Smooth muscle cell (in vitro differentiated cells): ENCODE results near the gene SLC15A4. TPM values are rescaled to one million over a fixed set of nuclear protein-coding genes. Genes with fewer than 3 reads are reported as not detected.

Experiments used
- DNase-seq: peaks from one replicate; lab custom pipeline; 2025; ENCODE audit not compliant: unreplicated experiment; lab: John Stamatoyannopoulos, UW
- H2AFZ ChIP-seq: fragments of 200-600 bp; sonication (generic); 2 replicates; pipeline ENCODE4 v1.6.0; 2016; ENCODE audit warnings: antibody characterized with exemption, low read depth, mild to moderate bottlenecking
- H3F3A ChIP-seq: fragments of 200-600 bp; sonication (generic); 2 replicates; pipeline ENCODE4 v1.6.0; 2017; ENCODE audit warnings: antibody characterized with exemption, low read depth
- H3K27ac ChIP-seq: fragments of 200-600 bp; sonication (generic); 2 replicates; pipeline ENCODE4 v1.5.1; 2016; ENCODE audit warnings: low read depth, mild to moderate bottlenecking
- H3K27me3 ChIP-seq: fragments of 200-600 bp; sonication (generic); 2 replicates; pipeline ENCODE4 v1.6.1; 2016; ENCODE audit warnings: low read depth, mild to moderate bottlenecking
- H3K36me3 ChIP-seq: fragments of 200-600 bp; sonication (generic); 2 replicates; pipeline ENCODE4 v1.5.1; 2016; ENCODE audit warnings: low read depth
- H3K4me1 ChIP-seq: fragments of 200-600 bp; sonication (generic); 2 replicates; pipeline ENCODE4 v1.5.1; 2016; ENCODE audit warnings: low read depth
- H3K4me2 ChIP-seq: fragments of 200-600 bp; sonication (generic); 2 replicates; pipeline ENCODE4 v1.6.0; 2016; ENCODE audit warnings: mild to moderate bottlenecking
- H3K4me3 ChIP-seq: fragments of 200-600 bp; sonication (generic); 2 replicates; pipeline ENCODE4 v1.5.1; 2016; ENCODE audit warnings: mild to moderate bottlenecking
- H3K79me2 ChIP-seq: fragments of 200-600 bp; sonication (generic); 2 replicates; pipeline ENCODE4 v1.6.0; 2016; ENCODE audit warnings: low read depth, mild to moderate bottlenecking
- H3K9ac ChIP-seq: fragments of 200-600 bp; sonication (generic); 2 replicates; pipeline ENCODE4 v1.6.0; 2016; ENCODE audit warnings: low read depth
- H3K9me3 ChIP-seq: fragments of 200-600 bp; sonication (generic); replicated peaks from 2 replicates; pipeline ENCODE4 v1.5.1; 2016; ENCODE audit warnings: low read depth
- H4K20me1 ChIP-seq: fragments of 200-600 bp; sonication (generic); 2 replicates; pipeline ENCODE4 v1.6.0; 2016; ENCODE audit warnings: low read depth
- WGBS: methylation state at CpG from one replicate; pipeline ENCODE4 v1.1.7; 2016; ENCODE audit warnings: low lambda C conversion rate; 5-methylcytosine and 5-hydroxymethylcytosine counted together
- polyA plus RNA-seq: library from polyadenylated mRNA; unstranded; fragments of >200 nt; fragmentation: Nextera tagmentation; extraction: Ambion mirVana; gene quantifications from 2 replicates; pipeline ENCODE4 v1.2.1, GENCODE V29; 2016
- total RNA-seq: library from RNA; depleted of rRNA; stranded (reverse); fragments of >200 nt; gene quantifications from 2 replicates; pipeline ENCODE4 v1.2.3, GENCODE V29; 2014
- TF ChIP-seq, protein P1 (sequence below): fragments of 200-600 bp; sonication (generic); IDR thresholded peaks from 2 replicates; pipeline ENCODE4 v1.5.1; 2017; ENCODE audit warnings: borderline replicate concordance, mild to moderate bottlenecking, antibody characterized with exemption; ENCODE audit not compliant: insufficient read depth, poor library complexity, severe bottlenecking

Gene SLC15A4
- total and polyA plus RNA-seq, 2 experiments from 2014 or later, result 35.0 to 37.3 TPM

DNA sequence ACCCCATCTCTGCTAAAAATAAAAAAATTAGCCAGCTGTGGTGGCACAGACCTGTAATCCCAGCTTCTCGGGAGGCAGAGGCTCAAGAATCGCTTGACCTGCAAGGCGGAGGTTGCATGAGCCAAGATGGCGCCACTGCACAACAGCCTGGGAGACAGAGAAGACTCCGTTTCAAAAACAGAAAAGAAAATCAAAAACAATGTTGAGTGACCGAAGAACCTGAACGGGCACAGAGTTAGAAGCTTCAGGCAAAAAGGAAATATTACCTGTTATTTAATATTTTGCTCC, 33.0 kb upstream of the SLC15A4 start:
- H3F3A ChIP-seq, result no peaks in the 10 kb centered on the region
- H3K4me1 ChIP-seq, result no peaks in the 10 kb centered on the region
- H3K36me3 ChIP-seq, result no peaks in the 10 kb centered on the region
- no peak overlapping the region for H2AFZ ChIP-seq
- no peaks in the 10 kb centered on the region for H3K9me3 ChIP-seq
- DNase-seq, result no peak
- H4K20me1 ChIP-seq, result no peaks in the 10 kb centered on the region
- 95% methylated on average over 7 of the region's 7 CpGs for WGBS
- TF ChIP-seq, protein P1, sequence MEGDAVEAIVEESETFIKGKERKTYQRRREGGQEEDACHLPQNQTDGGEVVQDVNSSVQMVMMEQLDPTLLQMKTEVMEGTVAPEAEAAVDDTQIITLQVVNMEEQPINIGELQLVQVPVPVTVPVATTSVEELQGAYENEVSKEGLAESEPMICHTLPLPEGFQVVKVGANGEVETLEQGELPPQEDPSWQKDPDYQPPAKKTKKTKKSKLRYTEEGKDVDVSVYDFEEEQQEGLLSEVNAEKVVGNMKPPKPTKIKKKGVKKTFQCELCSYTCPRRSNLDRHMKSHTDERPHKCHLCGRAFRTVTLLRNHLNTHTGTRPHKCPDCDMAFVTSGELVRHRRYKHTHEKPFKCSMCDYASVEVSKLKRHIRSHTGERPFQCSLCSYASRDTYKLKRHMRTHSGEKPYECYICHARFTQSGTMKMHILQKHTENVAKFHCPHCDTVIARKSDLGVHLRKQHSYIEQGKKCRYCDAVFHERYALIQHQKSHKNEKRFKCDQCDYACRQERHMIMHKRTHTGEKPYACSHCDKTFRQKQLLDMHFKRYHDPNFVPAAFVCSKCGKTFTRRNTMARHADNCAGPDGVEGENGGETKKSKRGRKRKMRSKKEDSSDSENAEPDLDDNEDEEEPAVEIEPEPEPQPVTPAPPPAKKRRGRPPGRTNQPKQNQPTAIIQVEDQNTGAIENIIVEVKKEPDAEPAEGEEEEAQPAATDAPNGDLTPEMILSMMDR, result no peak
- H3K27ac ChIP-seq, result no peak overlapping the region
- H3K4me3 ChIP-seq, result no peak overlapping the region
- no peak overlapping the region for H3K9ac ChIP-seq
- no peaks in the 10 kb centered on the region for H3K79me2 ChIP-seq
- H3K4me2 ChIP-seq, result no peak overlapping the region
- H3K27me3 ChIP-seq, result peaks cover 38% of the 10 kb centered on the region

DNA sequence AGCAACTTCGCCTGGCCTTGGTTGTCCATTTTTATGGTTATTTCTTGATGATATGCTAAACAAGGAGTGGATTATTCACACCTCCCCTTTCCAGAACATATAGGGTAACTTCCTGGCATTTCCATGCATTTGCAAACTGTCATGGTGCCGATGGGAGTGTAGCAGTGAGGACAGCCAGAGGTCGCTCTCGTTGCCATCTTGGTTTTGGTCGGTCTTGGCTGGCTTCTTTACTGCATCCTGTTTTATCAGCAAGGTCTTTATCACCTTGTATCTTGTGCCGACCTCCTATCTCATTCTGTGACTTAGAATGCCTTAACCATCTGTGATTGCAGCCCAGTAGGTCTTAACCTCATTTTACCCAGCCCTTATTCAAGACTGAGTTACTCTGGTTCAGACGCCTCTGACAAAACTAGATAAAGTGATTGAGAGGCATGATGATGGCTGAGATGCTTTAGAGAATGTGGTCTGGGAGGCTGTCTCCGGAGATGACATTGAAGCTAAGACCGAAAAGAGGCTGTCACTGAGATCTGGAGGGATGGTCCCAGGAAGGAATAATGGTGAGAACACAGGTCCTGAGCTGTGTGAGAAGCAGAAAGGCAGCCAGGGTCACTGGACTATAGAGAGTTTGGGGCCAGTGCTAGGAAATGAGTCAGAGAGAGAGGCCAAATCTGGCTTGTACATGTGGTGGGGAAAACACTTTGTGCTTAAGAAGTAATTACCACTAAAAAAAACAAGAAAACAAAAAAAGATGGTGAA, 32.5 kb upstream of the SLC15A4 start:
- no peaks in the 10 kb centered on the region for H4K20me1 ChIP-seq
- no peak overlapping the region for H2AFZ ChIP-seq
- DNase-seq, result no peak
- no peaks in the 10 kb centered on the region for H3K9me3 ChIP-seq
- no peak overlapping the region for H3K9ac ChIP-seq
- no peak overlapping the region for H3K4me2 ChIP-seq
- TF ChIP-seq, protein P1, result no peak
- H3K27me3 ChIP-seq, result peaks cover 44% of the 10 kb centered on the region
- H3K27ac ChIP-seq, result no peak overlapping the region
- no peaks in the 10 kb centered on the region for H3K4me1 ChIP-seq
- no peak overlapping the region for H3K4me3 ChIP-seq
- no peaks in the 10 kb centered on the region for H3K79me2 ChIP-seq
- no peaks in the 10 kb centered on the region for H3F3A ChIP-seq
- 65% methylated on average over 9 of the region's 9 CpGs for WGBS
- H3K36me3 ChIP-seq, result no peaks in the 10 kb centered on the region

DNA sequence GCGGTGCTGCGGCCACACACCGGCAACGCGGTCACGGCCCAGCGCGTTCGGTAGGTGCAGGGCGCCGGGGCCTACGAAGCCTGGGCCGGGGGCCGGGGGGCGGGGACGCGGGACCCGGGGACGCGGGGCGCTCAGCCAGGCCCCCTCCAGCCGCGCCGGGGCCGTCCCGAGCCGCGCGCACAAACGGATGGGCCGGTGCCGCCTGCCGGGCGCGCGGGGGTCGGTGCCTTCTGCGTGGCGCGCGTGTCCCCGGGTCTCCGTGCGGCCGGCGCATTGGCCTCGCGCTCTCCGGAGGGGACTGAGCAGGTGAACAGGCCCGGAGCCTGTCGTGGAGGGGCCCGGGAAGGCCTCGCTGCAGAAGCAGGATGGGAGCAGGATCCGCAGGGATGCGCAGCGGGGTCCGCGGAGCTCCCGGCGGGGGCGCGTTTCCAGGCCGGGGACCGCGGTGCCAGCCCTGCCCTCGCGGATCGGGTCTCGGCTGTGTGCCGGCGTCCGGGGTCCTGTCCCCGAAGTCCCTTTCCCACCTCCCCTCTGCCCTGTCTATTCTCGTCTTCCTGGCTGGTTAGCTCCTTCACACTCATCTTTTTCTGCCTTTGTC, 29.9 kb upstream of the SLC15A4 start:
- TF ChIP-seq, protein P1, result no peak
- Histone ChIP-seq H2AFZ (no peak overlapping the region), H3K27ac (no peak overlapping the region), H3K9ac (no peak overlapping the region), H3K27me3 (peaks cover 55% of the 10 kb centered on the region), H3K9me3 (no peaks in the 10 kb centered on the region), H3K36me3 (no peaks in the 10 kb centered on the region), H3K79me2 (no peaks in the 10 kb centered on the region), H3K4me3 (peak overlapping the region; percentile 37), H3F3A (no peaks in the 10 kb centered on the region), H3K4me1 (no peaks in the 10 kb centered on the region), H4K20me1 (no peaks in the 10 kb centered on the region), H3K4me2 (peak overlapping the region; percentile 81)
- under 1% methylated on average over 31 of the region's 74 CpGs for WGBS
- no peak for DNase-seq
